Activated B cell treated with CpG ODN at 0.5 μM for 24 hours (primary cell): ENCODE results near the gene CERS6. TPM values are rescaled to one million over a fixed set of nuclear protein-coding genes. Genes with fewer than 3 reads are reported as not detected.
A peak's percentile ranks its signal among the peaks of the same experiment; 100 is the strongest.

Experiments used
- ATAC-seq: fragments of 200-7000 bp; cut with Tn5 transposase; one replicate; pipeline ENCODE4 v1.10.0; 2021; ENCODE audit warnings: low read depth, mild to moderate bottlenecking, moderate library complexity
- CTCF ChIA-PET: fragments of 350-600 bp; sonication (Branson Sonifier 250); formaldehyde crosslinking; loops from one replicate; lab custom pipeline; 2021; ENCODE audit warnings: antibody characterized with exemption; lab: Charles Lee
- POLR2A ChIA-PET: fragments of 350-600 bp; sonication (Branson Sonifier 250); formaldehyde crosslinking; loops from one replicate; lab custom pipeline; 2021; ENCODE audit warnings: antibody characterized with exemption; lab: Charles Lee
- DNase-seq: peaks from one replicate; pipeline ENCODE4 v3.0.0; 2022
- H3K27ac Mint-ChIP-seq: one replicate; pipeline ENCODE4 v1.8.0; 2020; ENCODE audit warnings: mixed read lengths
- H3K27me3 Mint-ChIP-seq: one replicate; pipeline ENCODE4 v1.8.0; 2021; ENCODE audit warnings: mixed read lengths
- H3K36me3 Mint-ChIP-seq: one replicate; pipeline ENCODE4 v1.8.0; 2021; ENCODE audit warnings: low read depth, mixed read lengths
- H3K4me1 Mint-ChIP-seq: one replicate; pipeline ENCODE4 v1.8.0; 2021; ENCODE audit warnings: mixed read lengths
- H3K4me3 Mint-ChIP-seq: one replicate; pipeline ENCODE4 v1.8.0; 2020; ENCODE audit warnings: mild to moderate bottlenecking, mixed read lengths
- H3K9me3 Mint-ChIP-seq: one replicate; pipeline ENCODE4 v1.8.0; 2020; ENCODE audit warnings: mixed read lengths
- intact Hi-C: fragments of 100-400 bp; cut with micrococcal nuclease; formaldehyde crosslinking; loops from one replicate; pipeline ENCODE4 v1.15.1; 2024
- total RNA-seq: library from RNA; stranded (reverse); gene quantifications from 2 replicates; pipeline ENCODE4 v1.2.3, GENCODE V29; 2022
- TF ChIP-seq, protein P1 (sequence below): fragments of 200-600 bp; IDR thresholded peaks from one replicate; pipeline ENCODE4 v1.8.0; 2022; ENCODE audit warnings: antibody characterized with exemption, mild to moderate bottlenecking

CERS6 gene
- total RNA-seq, 1 donor from 2014 or later: 5.3 TPM

DNA sequence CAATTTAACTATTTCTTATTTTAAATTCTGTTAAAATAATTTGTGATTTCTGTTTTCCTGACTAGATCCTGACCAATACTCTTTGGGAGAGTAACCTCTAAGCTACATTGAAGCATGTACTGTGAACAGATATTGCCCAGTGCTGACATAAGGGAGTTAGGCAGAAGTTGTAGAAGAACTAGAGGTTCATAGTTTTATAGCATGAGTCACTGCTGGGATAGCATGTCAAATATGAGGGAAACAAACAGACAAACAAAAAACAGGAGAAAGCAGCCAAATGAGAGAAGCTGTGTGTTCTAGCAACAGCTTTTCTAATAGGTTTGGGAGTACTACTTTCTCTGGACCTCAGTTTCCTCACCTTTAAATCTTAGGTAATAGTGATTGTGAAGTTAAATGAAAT is 72.4 kb downstream of the CERS6 start:
- no peak overlapping the region for H3K4me3 Mint-ChIP-seq
- ATAC-seq (no peak), DNase-seq (no peak)
- TF ChIP-seq, protein P1, sequence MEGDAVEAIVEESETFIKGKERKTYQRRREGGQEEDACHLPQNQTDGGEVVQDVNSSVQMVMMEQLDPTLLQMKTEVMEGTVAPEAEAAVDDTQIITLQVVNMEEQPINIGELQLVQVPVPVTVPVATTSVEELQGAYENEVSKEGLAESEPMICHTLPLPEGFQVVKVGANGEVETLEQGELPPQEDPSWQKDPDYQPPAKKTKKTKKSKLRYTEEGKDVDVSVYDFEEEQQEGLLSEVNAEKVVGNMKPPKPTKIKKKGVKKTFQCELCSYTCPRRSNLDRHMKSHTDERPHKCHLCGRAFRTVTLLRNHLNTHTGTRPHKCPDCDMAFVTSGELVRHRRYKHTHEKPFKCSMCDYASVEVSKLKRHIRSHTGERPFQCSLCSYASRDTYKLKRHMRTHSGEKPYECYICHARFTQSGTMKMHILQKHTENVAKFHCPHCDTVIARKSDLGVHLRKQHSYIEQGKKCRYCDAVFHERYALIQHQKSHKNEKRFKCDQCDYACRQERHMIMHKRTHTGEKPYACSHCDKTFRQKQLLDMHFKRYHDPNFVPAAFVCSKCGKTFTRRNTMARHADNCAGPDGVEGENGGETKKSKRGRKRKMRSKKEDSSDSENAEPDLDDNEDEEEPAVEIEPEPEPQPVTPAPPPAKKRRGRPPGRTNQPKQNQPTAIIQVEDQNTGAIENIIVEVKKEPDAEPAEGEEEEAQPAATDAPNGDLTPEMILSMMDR: no peak
- H3K9me3 Mint-ChIP-seq: no peaks in the 10 kb centered on the region
- ChIA-PET POLR2A (interaction anchor here (0.5 kb wide), 1 partner anchor 92 kb away, joined by 3 read pairs; no protein-coding TSS in a partner anchor), CTCF (no interaction called here)
- H3K4me1 Mint-ChIP-seq: peaks cover 63% of the 10 kb centered on the region
- intact Hi-C loops: no loop called here
- H3K27me3 Mint-ChIP-seq: no peaks in the 10 kb centered on the region
- no peaks in the 10 kb centered on the region for H3K36me3 Mint-ChIP-seq
- no peak overlapping the region for H3K27ac Mint-ChIP-seq

DNA sequence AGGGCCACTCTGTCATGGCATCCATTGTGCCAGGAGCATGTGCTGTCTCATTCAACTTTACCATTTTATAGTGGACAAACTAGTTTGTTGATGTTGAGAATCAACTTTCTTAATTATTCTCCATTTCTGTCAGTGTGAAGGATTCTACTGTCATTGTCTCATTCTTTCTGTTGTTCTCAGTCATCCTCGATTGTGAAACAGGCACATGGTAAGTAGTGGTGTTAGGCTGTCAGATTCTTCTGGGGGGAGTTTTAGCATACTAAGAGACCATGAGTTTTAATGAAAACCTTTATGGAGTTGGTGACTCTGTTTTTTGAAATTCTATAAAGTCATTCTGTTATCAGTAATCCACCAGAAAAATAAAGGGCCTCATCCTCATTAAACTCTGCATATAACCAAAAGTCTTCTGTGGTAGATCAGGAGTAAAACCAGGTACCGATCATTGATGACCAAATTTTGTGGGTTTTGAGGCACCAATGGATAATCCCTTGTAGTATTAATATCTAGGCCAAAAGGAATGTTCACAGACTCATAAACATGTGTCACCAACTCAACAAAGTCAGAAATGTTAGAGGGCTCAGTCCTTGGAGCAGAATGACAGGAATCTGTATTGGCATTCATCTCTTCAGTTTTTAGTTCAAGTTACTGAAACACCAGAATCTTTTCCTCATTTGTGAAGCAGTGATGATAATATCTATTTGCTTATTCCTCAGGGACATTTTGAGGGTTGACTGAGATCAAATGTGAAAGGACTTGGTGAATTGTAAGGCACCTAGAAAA is 73.2 kb downstream of the CERS6 start:
- Mint-ChIP-seq H3K36me3 (no peaks in the 10 kb centered on the region), H3K9me3 (no peaks in the 10 kb centered on the region), H3K27me3 (no peaks in the 10 kb centered on the region), H3K27ac (peak overlapping the region; percentile 54), H3K4me1 (peaks cover 63% of the 10 kb centered on the region), H3K4me3 (no peak overlapping the region)
- intact Hi-C loops: no loop called here
- ChIA-PET POLR2A (interaction anchor here (0.5 to 0.8 kb wide), 2 partner anchors 72 to 92 kb away, joined by 3 read pairs; no protein-coding TSS in a partner anchor), CTCF (no interaction called here)
- TF ChIP-seq, protein P1: no peak
- DNase-seq (no peak), ATAC-seq (no peak)

DNA sequence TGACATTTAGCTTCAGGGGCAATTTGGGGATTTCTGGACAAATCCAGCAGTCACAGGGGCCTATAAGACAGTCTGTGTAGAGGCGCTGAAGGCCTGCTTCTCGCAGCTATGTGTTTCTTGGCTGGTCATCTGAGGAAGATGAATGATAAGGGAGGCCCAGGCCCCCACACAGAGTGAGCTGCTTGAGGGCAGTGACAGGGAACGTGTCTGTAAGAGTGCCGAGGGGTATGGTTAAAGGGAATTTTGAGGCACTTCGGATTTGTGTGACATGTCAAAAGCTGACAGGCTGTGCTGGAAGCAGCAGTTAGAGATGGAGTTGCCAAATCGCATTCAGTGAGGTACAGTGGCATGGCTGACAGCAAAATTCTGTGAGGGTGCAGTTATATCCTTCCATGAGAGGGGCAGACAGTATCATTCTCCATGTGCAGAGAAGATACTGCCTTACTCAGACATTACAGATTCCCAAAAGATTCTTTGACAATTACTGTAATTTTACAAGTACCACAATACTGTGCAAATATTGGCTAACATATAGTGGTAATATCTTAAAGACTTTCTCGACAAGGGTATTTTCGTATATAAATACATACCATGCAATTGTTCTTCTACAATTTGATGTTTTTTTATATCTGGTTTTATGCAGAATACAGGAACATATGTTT is 74.0 kb downstream of the CERS6 start:
- no peaks in the 10 kb centered on the region for H3K27me3 Mint-ChIP-seq
- intact Hi-C loops: loop anchor here (5.0 kb wide), 1 partner anchor 63 kb away; no protein-coding TSS in a partner anchor
- H3K4me3 Mint-ChIP-seq: no peak overlapping the region
- peak overlapping the region; percentile 54 for H3K27ac Mint-ChIP-seq
- no peaks in the 10 kb centered on the region for H3K36me3 Mint-ChIP-seq
- DNase-seq: no peak
- no peaks in the 10 kb centered on the region for H3K9me3 Mint-ChIP-seq
- no peak for ATAC-seq
- H3K4me1 Mint-ChIP-seq: peaks cover 67% of the 10 kb centered on the region
- TF ChIP-seq, protein P1: no peak
- CTCF ChIA-PET: no interaction called here
- POLR2A ChIA-PET: interaction anchor here (0.8 to 1.4 kb wide), 2 partner anchors 40 to 72 kb away, joined by 3 to 5 read pairs; no protein-coding TSS in a partner anchor

DNA sequence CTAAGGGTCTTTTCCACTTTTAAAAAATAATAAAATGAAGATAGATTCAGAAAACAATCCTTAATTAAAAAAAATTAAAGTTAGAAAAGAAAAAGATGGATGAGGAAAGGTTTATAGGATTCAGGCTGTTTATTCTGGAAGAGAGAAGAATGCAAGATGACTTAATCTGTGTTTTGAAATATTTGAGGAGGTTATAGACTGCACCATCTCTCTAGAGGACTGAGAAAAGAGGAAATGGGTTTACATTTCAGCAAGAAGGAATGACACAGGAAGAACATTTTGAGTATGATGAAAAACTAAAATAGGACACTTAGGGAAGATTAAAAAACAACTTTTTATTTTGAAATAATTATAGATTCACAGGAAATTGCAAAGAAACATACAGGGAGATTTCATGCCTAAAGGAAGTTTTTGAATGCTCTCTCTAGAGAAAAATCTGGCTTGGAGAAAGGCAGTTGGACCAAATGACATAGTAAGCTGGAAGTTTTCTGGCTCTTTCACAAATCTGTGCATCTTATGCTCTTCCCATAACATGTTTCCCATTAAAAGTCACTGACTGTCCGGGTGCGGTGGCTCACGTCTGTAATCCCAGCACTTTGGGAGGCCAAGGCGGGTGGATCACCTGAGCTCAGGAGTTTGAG is 75.0 kb downstream of the CERS6 start:
- TF ChIP-seq, protein P1: no peak
- intact Hi-C loops: loop anchor here (1.0 to 5.0 kb wide), 2 partner anchors 41 to 64 kb away; no protein-coding TSS in a partner anchor
- ATAC-seq: peak; percentile 61
- DNase-seq: no peak
- Mint-ChIP-seq H3K9me3 (no peaks in the 10 kb centered on the region), H3K4me1 (peaks cover 67% of the 10 kb centered on the region), H3K27ac (peak overlapping the region; percentile 82), H3K27me3 (no peaks in the 10 kb centered on the region), H3K36me3 (no peaks in the 10 kb centered on the region), H3K4me3 (peak overlapping the region; percentile 65)
- CTCF ChIA-PET: interaction anchor here (0.5 kb wide), 1 partner anchor 71 kb away, joined by 3 read pairs; no protein-coding TSS in a partner anchor
- POLR2A ChIA-PET: interaction anchor here (1.4 kb wide), 1 partner anchor 41 kb away, joined by 5 read pairs; no protein-coding TSS in a partner anchor
